ENCODE results near the gene TIMM10B. TPM values are rescaled to one million over a fixed set of nuclear protein-coding genes. Genes with fewer than 3 reads are reported as not detected.
A peak's percentile ranks its signal among the peaks of the same experiment; 100 is the strongest.

The TIMM10B gene
- total RNA-seq, 1 experiment from 2014 or later: 63.8 TPM

- DNase-seq (ENCODE audit: low read depth, low spot score): no peak
- in situ Hi-C loops (cut with HindIII; ENCODE audit: low pct_unique_long_range_greater_than_20kb, low sequenced_read_pairs): no loop called here
- no peaks in the 10 kb centered on the region for H3K36me3 ChIP-seq (ENCODE audit: control insufficient read depth, insufficient read depth, low read length)
- ChIA-PET CTCF (interaction anchor here (0.8 kb wide), 2 partner anchors 59 to 67 kb away, joined by 3 to 8 read pairs; no protein-coding TSS in a partner anchor), POLR2A (no interaction called here)
- intact Hi-C loops (cut with micrococcal nuclease; ENCODE audit: unreplicated experiment): no loop called here
- H3K27ac ChIP-seq (ENCODE audit: low read length): no peak overlapping the region
- no peaks in the 10 kb centered on the region for H3K9me3 ChIP-seq (ENCODE audit: control insufficient read depth, insufficient read depth, low read depth, low read length)
- no peaks in the 10 kb centered on the region for H3K4me1 ChIP-seq (ENCODE audit: control insufficient read depth, insufficient read depth, low read length)
- TF ChIP-seq CTCF (IDR thresholded peaks at IDR 0.05): no peak
- TF ChIP-seq POLR2AphosphoS5 (IDR thresholded peaks at IDR 0.05; ENCODE audit: low read depth, low read length): no peak
- TF ChIP-seq, protein P1, sequence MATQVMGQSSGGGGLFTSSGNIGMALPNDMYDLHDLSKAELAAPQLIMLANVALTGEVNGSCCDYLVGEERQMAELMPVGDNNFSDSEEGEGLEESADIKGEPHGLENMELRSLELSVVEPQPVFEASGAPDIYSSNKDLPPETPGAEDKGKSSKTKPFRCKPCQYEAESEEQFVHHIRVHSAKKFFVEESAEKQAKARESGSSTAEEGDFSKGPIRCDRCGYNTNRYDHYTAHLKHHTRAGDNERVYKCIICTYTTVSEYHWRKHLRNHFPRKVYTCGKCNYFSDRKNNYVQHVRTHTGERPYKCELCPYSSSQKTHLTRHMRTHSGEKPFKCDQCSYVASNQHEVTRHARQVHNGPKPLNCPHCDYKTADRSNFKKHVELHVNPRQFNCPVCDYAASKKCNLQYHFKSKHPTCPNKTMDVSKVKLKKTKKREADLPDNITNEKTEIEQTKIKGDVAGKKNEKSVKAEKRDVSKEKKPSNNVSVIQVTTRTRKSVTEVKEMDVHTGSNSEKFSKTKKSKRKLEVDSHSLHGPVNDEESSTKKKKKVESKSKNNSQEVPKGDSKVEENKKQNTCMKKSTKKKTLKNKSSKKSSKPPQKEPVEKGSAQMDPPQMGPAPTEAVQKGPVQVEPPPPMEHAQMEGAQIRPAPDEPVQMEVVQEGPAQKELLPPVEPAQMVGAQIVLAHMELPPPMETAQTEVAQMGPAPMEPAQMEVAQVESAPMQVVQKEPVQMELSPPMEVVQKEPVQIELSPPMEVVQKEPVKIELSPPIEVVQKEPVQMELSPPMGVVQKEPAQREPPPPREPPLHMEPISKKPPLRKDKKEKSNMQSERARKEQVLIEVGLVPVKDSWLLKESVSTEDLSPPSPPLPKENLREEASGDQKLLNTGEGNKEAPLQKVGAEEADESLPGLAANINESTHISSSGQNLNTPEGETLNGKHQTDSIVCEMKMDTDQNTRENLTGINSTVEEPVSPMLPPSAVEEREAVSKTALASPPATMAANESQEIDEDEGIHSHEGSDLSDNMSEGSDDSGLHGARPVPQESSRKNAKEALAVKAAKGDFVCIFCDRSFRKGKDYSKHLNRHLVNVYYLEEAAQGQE (IDR thresholded peaks at IDR 0.05; ENCODE audit: insufficient read depth in 1 of 2, low read depth in 2 of 2, low read length in 1 of 2): no peak
- no peak for TF ChIP-seq TCF7L2 (IDR thresholded peaks at IDR 0.05; ENCODE audit: low read depth, low read length)
- TF ChIP-seq SIN3A (IDR thresholded peaks at IDR 0.05; ENCODE audit: borderline replicate concordance, insufficient read depth, low read depth, low read length): no peak
- no peaks in the 10 kb centered on the region for H3K27me3 ChIP-seq (ENCODE audit: control insufficient read depth, insufficient read depth, low read length)
- H3K4me3 ChIP-seq (ENCODE audit: low read depth in 2 of 2, low read length in 2 of 2): no peak overlapping the region
- ATAC-seq: no peak
- no TSS peak for BruUV-seq (replicated peaks)
Measured at GRCh38 chr11:6437993-6438392, 43.3 kb upstream of the TIMM10B start.

- no peak for TF ChIP-seq POLR2AphosphoS5 (IDR thresholded peaks at IDR 0.05; ENCODE audit: low read depth, low read length)
- peak; percentile 85 for TF ChIP-seq CTCF (IDR thresholded peaks at IDR 0.05)
- intact Hi-C loops (cut with micrococcal nuclease; ENCODE audit: unreplicated experiment): no loop called here
- peak; percentile 41 for DNase-seq (ENCODE audit: low read depth, low spot score)
- H3K36me3 ChIP-seq (ENCODE audit: control insufficient read depth, insufficient read depth, low read length): no peaks in the 10 kb centered on the region
- no peak overlapping the region for H3K4me3 ChIP-seq (ENCODE audit: low read depth in 2 of 2, low read length in 2 of 2)
- CTCF ChIA-PET: interaction anchor here (0.6 to 1.5 kb wide), 4 partner anchors 15 to 576 kb away, joined by 3 to 7 read pairs (median 4); no protein-coding TSS in a partner anchor
- peak; percentile 65 for ATAC-seq
- no peaks in the 10 kb centered on the region for H3K27me3 ChIP-seq (ENCODE audit: control insufficient read depth, insufficient read depth, low read length)
- in situ Hi-C loops (cut with HindIII; ENCODE audit: low pct_unique_long_range_greater_than_20kb, low sequenced_read_pairs): no loop called here
- POLR2A ChIA-PET: interaction anchor here (0.6 kb wide), 1 partner anchor 47 kb away, joined by 9 read pairs; no protein-coding TSS in a partner anchor
- H3K4me1 ChIP-seq (ENCODE audit: control insufficient read depth, insufficient read depth, low read length): no peaks in the 10 kb centered on the region
- BruUV-seq (replicated peaks): no TSS peak
- no peaks in the 10 kb centered on the region for H3K9me3 ChIP-seq (ENCODE audit: control insufficient read depth, insufficient read depth, low read depth, low read length)
- no peak overlapping the region for H3K27ac ChIP-seq (ENCODE audit: low read length)
Measured at GRCh38 chr11:6438979-6439571, 42.2 kb upstream of the TIMM10B start.
